ENCODE measurements around the gene COL27A1.
A peak's percentile ranks its signal among the peaks of the same experiment; 100 is the strongest.

The COL27A1 gene

GRCh38 chr9:114209151-114209550, 53.8 kb downstream of the COL27A1 start:
- H3K4me3 ChIP-seq (ENCODE audit: low read length): no peak overlapping the region
- no peak for DNase-seq (ENCODE audit: low read depth)
- TF ChIP-seq CTCF (IDR thresholded peaks at IDR 0.05; ENCODE audit: insufficient read depth, low read depth, low read length, missing control alignments): no peak

- H3K4me3 ChIP-seq (ENCODE audit: low read length): no peak overlapping the region
- no peak for DNase-seq (ENCODE audit: low read depth)
- no peak for TF ChIP-seq CTCF (IDR thresholded peaks at IDR 0.05; ENCODE audit: insufficient read depth, low read depth, low read length, missing control alignments)
Observed at GRCh38 chr9:114210136-114210535, 54.8 kb downstream of the COL27A1 start.

GRCh38 chr9:114210691-114211276, 55.4 kb downstream of the COL27A1 start:
- TF ChIP-seq CTCF (IDR thresholded peaks at IDR 0.05; ENCODE audit: insufficient read depth, low read depth, low read length, missing control alignments): no peak
- H3K4me3 ChIP-seq (ENCODE audit: low read length): no peak overlapping the region
- DNase-seq (ENCODE audit: low read depth): no peak

GRCh38 chr9:114212826-114213225, 57.5 kb downstream of the COL27A1 start:
- TF ChIP-seq CTCF (IDR thresholded peaks at IDR 0.05; ENCODE audit: insufficient read depth, low read depth, low read length, missing control alignments): no peak
- no peak overlapping the region for H3K4me3 ChIP-seq (ENCODE audit: low read length)
- DNase-seq (ENCODE audit: low read depth): peak; percentile 63

- TF ChIP-seq CTCF (IDR thresholded peaks at IDR 0.05; ENCODE audit: insufficient read depth, low read depth, low read length, missing control alignments): no peak
- no peak overlapping the region for H3K4me3 ChIP-seq (ENCODE audit: low read length)
- no peak for DNase-seq (ENCODE audit: low read depth)
Observed at GRCh38 chr9:114213566-114213965, 58.2 kb downstream of the COL27A1 start.

- H3K4me3 ChIP-seq (ENCODE audit: low read length): no peak overlapping the region
- TF ChIP-seq CTCF (IDR thresholded peaks at IDR 0.05; ENCODE audit: insufficient read depth, low read depth, low read length, missing control alignments): no peak
- peak; percentile 73 for DNase-seq (ENCODE audit: low read depth)
Observed at GRCh38 chr9:114214181-114214580, 58.8 kb downstream of the COL27A1 start.

GRCh38 chr9:114214686-114215414, 59.5 kb downstream of the COL27A1 start:
- DNase-seq (ENCODE audit: low read depth): peak; percentile 65
- H3K4me3 ChIP-seq (ENCODE audit: low read length): no peak overlapping the region
- TF ChIP-seq CTCF (IDR thresholded peaks at IDR 0.05; ENCODE audit: insufficient read depth, low read depth, low read length, missing control alignments): no peak

All from epithelial cell of esophagus (primary cell).